GM03348 (cell line): Measurements from ENCODE around the gene SDHAF2.
"Not testable (repeated sequence)": the region's sequence is repeated elsewhere in the genome, so short reads cannot be mapped to it uniquely, and the experiment has no call there.

Experiments
- DNase-seq: peaks from one replicate; pipeline ENCODE4 v3.0.0; 2012; ENCODE audit warnings: low spot score

SDHAF2 gene

GRCh38 chr11:61429691-61430582 lies at the start of gene SDHAF2, which contains the start of gene CPSF7:
SDHAF2 (plus strand) TSS chr11:61430124; CDS start chr11:61430147, 23 bp downstream.
CPSF7 (minus strand) TSS chr11:61429975; CDS start chr11:61429235, 740 bp downstream.
- DNase-seq = peak; percentile 98

- DNase-seq = no peak
These were observed 49.0 kb upstream of the SDHAF2 start for GRCh38 chr11:61380884-61381283.

GRCh38 chr11:61383859-61384258 lies 46.1 kb upstream of the SDHAF2 start:
- not testable (repeated sequence) for DNase-seq

GRCh38 chr11:61384271-61385242 lies 45.4 kb upstream of the SDHAF2 start:
- no peak for DNase-seq

DNA sequence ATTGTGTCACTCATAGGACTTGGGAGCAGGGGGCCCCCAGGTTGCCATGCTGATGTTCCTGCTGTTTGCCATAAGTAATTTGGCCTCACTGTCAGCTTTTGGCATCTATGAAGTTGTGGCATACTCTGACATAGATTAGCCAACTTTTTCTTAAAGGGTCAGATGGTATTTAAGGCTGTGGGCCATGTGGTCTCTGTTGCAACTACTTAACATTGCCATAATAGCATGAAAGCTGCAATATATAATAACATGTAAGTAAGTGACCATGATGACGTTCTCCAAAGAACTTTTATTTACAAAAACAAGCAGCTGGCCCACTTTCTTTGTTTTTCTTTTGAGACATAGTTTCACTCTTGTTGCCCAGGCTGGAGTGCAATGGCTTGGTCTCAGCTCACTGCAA lies 39.8 kb upstream of the SDHAF2 start:
- DNase-seq = no peak

DNA sequence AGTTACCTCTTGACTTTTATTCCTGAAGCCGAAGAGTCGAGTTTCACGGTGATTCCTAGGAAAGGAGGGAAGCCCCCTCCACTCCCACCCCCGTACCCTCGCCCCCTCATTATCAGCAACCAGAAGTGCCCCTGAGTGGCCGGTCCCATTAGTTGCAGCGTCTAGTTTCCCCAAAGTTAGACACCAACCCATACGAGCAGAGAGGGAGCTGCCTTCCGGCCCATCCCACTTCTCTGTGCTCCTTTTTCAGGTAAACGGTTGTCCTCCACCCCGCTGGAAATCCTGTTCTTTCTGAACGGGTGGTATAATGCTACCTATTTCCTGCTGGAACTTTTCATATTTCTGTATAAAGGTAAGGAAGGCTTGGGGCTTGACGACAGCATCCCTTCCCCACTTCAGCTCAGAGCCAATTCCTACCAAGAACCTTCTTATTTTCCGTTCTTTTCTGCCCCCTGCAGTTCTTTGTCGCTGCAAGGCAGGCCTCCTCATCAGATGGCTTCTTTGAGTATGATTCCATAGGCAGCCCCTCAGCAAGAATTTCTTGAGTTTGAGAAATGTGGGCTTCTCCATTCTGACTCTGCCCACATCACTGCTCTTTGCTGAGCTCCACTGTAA lies 36.8 kb upstream of the SDHAF2 start:
- DNase-seq = peak; percentile 33

- DNase-seq = no peak
These were observed 28.8 kb upstream of the SDHAF2 start for GRCh38 chr11:61401173-61401572.

GRCh38 chr11:61401573-61401972 lies 28.4 kb upstream of the SDHAF2 start:
- no peak for DNase-seq

DNA sequence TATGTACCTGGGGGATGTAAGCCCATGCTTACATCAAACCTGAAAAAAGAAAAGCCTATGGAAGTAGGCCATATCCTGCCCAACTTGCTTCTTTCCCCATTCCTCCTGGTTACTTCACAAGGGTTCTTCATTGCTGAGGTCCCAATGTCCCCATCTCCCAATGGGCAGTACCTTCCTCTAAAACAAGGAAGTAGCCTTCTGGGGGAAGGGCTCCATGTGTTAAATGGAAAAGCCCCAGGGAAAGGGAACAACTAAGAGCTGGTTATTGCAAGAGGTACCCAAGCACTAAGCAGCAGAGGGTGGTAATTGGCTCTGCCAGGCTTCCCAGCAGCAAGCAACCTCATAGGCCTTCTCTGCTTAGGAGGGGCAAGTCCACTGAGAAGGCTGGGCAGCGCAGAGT lies 26.3 kb upstream of the SDHAF2 start:
- no peak for DNase-seq

GRCh38 chr11:61404103-61404502 lies 25.8 kb upstream of the SDHAF2 start:
- DNase-seq = no peak

GRCh38 chr11:61404641-61405040 lies 25.3 kb upstream of the SDHAF2 start:
- DNase-seq = no peak

DNA sequence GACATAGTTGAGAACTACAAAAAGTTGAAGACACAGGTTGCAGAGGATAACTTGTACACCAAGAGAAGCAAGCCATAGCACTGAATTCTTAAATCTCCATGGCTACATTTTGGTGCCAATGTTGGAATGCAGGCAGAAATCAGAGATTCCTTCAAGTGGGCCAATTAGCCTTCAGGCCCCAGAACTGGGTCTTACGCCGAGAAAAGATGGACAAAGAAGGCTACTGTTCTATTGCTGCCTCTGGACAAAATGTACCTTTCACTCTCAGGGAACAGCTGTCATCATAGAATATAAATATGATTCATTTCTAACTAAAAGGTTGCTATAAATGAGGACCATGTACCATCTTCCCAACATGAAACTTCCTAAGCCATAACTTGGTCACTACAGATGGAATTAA lies 23.9 kb upstream of the SDHAF2 start:
- no peak for DNase-seq

DNA sequence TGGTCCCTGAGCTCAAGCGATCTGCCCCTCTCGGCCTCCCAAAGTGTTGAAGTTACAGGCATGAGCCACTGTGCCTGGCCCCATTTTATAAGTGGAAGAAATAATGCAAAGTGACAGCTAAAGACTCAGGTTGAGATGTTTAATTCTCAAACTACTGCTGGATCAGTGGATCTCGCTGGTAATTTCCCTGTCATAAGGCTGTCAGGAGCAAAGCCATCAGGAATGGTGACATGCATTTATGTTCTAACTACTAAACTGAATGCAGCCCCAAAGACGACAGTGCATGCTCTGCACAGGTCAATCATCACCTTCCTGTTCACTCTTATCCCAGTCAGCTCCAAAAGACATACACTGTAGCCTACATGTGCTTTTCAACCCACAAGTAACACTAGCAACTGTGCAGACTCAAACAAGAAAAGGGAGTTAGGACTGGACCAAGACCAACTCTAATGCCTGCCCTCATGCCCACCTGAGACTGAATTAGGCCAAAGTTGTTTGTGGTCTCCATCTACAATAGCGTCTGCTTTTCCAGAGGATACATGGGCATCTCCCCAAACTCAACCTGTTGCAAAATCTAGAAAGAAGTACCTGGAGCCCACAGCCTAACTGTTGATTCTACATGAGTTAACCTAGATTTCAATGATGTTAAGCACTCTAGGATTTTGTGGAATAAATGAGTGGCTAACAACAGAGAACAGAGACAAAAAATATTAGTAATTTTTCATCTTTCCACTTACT lies 22.8 kb upstream of the SDHAF2 start:
- DNase-seq = no peak

DNA sequence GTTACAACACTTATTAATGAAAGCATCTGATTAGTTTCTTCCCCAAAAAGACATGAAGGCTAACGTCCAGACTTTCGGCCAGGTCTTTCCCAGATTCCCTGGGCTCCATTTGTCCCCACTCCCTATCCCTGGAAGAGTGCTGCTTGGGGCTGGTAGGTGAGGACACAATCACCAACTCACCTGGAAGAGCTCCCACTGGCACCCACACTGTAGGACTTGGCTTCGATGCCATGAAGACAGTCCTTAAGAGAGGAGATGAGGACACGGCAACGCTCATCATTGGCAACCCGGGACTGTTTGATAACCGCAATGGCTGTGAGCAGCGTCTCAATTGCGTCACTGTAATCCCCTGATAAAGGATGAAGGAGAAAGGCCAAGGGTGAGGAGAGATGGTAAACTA lies 18.3 kb upstream of the SDHAF2 start:
- no peak for DNase-seq

GRCh38 chr11:61413496-61413895 lies 16.4 kb upstream of the SDHAF2 start:
- DNase-seq = peak; percentile 70

- no peak for DNase-seq
These were observed 15.4 kb upstream of the SDHAF2 start for GRCh38 chr11:61414547-61414946.

DNA sequence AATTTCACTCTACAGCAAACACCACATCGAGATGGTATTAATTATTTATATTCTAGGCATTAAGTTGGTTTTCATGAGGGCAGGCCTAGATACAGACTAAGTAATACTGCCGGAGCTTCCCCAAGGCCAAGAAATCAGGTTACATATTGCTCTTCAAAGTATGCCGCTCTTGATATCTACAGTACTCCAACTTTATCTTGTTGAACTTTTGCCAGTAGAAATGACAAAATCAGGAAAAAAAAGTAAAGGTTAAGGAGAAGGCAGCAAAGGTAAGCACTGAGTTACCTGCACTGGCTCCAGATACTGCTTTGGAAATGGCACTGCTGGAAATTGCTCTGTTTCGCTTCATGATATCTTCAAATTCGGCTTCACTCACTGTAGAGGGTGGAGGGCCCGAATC lies 14.5 kb upstream of the SDHAF2 start:
- DNase-seq = no peak

- DNase-seq = no peak
These were observed 13.0 kb upstream of the SDHAF2 start for GRCh38 chr11:61416941-61417340.

- DNase-seq = no peak
These were observed 12.3 kb upstream of the SDHAF2 start for GRCh38 chr11:61417670-61418069.

DNA sequence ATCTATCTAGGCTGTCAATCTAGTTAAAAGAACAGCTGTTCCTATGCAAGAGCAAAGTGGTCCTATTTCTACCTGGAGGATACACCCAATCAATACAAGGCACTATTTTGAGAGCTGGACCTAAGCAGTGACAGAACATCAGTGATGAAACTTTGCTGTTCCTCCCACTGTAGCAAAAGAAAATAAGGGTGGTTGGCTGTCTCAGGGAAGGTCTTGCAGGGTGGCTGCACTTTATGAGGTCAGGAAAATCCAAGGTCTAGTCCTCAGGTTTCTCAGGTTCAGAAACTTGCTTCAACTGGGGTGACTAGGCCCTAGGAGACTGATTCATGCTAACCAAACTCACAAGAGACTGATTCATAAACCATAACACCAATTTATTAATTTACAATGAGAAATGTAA lies 11.8 kb upstream of the SDHAF2 start:
- DNase-seq = no peak

DNA sequence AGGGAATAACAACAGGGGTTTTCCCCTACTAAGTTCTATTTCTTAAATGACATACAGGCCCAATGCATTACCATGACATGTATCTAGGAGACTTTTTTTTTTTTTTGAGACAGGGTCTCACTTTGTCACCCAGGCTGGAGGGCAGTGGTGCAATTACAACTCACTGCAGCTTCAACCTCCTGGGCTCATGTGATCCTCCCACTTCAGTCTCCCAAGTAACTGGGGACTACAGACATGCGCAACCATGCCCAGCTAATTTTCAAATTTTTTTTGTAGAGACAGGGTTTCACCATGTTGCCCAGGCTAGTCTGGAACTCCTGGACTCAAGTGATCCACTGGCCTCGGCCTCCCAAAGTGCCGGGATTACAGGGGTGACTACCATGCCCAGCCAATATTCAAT lies 7.7 kb upstream of the SDHAF2 start:
- no peak for DNase-seq
